ENCODE measurements around the gene NR1H3.
A peak's percentile ranks its signal among the peaks of the same experiment; 100 is the strongest.

The NR1H3 gene

GRCh38 chr11:47269829-47270305 is 12.1 kb downstream of the NR1H3 start, which contains the start of gene MADD:
Gene MADD (plus strand): TSS chr11:47270133.
- DNase-seq (ENCODE audit: low read depth in 3 of 3), result peak; percentile 81 to 90 (median 89)

GRCh38 chr11:47270331-47271271 is 12.8 kb downstream of the NR1H3 start:
- peak in 1 of 3 experiments; percentile 22 for DNase-seq (ENCODE audit: low read depth in 3 of 3)

GRCh38 chr11:47271328-47271727 is 13.5 kb downstream of the NR1H3 start:
- DNase-seq (ENCODE audit: low read depth in 3 of 3), result no peak

- no peak for DNase-seq (ENCODE audit: low read depth in 3 of 3)
Measured at GRCh38 chr11:47271961-47272661, 14.3 kb downstream of the NR1H3 start.

GRCh38 chr11:47272706-47273105 is 14.9 kb downstream of the NR1H3 start:
- no peak for DNase-seq (ENCODE audit: low read depth in 3 of 3)

- no peak for DNase-seq (ENCODE audit: low read depth in 3 of 3)
Measured at GRCh38 chr11:47274495-47275235, 16.9 kb downstream of the NR1H3 start.

- DNase-seq (ENCODE audit: low read depth in 3 of 3), result no peak
Measured at GRCh38 chr11:47276923-47277322, 19.1 kb downstream of the NR1H3 start.

- no peak for DNase-seq (ENCODE audit: low read depth in 3 of 3)
Measured at GRCh38 chr11:47278058-47278457, 20.3 kb downstream of the NR1H3 start.

GRCh38 chr11:47278769-47279168 is 21.0 kb downstream of the NR1H3 start:
- DNase-seq (ENCODE audit: low read depth in 3 of 3), result no peak

- DNase-seq (ENCODE audit: low read depth in 3 of 3), result no peak
Measured at GRCh38 chr11:47280099-47280498, 22.3 kb downstream of the NR1H3 start.

GRCh38 chr11:47280860-47281259 is 23.1 kb downstream of the NR1H3 start:
- DNase-seq (ENCODE audit: low read depth in 3 of 3), result no peak

- no peak for DNase-seq (ENCODE audit: low read depth in 3 of 3)
Measured at GRCh38 chr11:47282462-47282861, 24.7 kb downstream of the NR1H3 start.

- no peak for DNase-seq (ENCODE audit: low read depth in 3 of 3)
Measured at GRCh38 chr11:47284151-47284550, 26.4 kb downstream of the NR1H3 start.

GRCh38 chr11:47285969-47286770 is 28.4 kb downstream of the NR1H3 start:
- no peak for DNase-seq (ENCODE audit: low read depth in 3 of 3)

- no peak for DNase-seq (ENCODE audit: low read depth in 3 of 3)
Measured at GRCh38 chr11:47288066-47288465, 30.3 kb downstream of the NR1H3 start.

GRCh38 chr11:47289856-47290255 is 32.1 kb downstream of the NR1H3 start:
- DNase-seq (ENCODE audit: low read depth in 3 of 3), result no peak

GRCh38 chr11:47295385-47295784 is 37.6 kb downstream of the NR1H3 start:
- DNase-seq (ENCODE audit: low read depth in 3 of 3), result no peak

- DNase-seq (ENCODE audit: low read depth in 3 of 3), result no peak
Measured at GRCh38 chr11:47296045-47296444, 38.2 kb downstream of the NR1H3 start.

GRCh38 chr11:47299078-47299477 is 41.3 kb downstream of the NR1H3 start:
- DNase-seq (ENCODE audit: low read depth in 3 of 3), result no peak

GRCh38 chr11:47302853-47303252 is 45.1 kb downstream of the NR1H3 start:
- DNase-seq (ENCODE audit: low read depth in 3 of 3), result no peak
